ENCODE data around the gene PRPF8.

DNA sequence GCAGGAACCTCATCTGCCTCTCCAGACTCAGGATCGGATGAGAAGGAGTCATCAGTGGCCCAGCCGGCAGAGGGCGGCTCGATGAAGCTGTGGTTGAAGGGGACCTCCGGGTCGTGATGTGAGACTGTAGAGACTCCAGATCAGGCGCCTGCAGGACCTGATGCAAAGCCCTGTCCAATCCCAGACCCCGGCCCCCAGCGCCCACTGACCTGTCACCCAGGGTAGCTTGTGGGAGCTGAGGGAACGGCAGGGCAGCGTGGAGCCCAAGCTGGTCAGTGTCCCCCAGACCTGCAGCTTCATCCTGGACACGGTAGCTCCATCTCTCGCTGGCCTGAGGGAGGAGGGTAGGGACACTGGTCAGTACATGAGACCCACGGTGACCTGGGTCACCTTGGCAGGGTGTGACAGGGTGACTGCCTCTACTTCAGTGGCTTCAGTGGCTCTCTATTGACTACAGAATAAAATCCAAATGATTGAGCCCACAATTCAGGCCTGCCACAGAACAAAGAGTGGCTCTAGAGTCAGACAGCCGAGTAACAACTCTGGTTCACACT lies 47.9 kb downstream of the PRPF8 start:
- TF ChIP-seq TARDBP (IDR thresholded peaks at IDR 0.05; ENCODE audit: borderline replicate concordance): no peak
- no peak for TF ChIP-seq CHD4 (IDR thresholded peaks at IDR 0.05)
- TF ChIP-seq MEF2A (IDR thresholded peaks at IDR 0.05; ENCODE audit: insufficient read depth, low read depth, low read length): no peak
- no peak for TF ChIP-seq NR2F1 (conservative IDR thresholded peaks at IDR 0.05)
- TF ChIP-seq, protein P1, sequence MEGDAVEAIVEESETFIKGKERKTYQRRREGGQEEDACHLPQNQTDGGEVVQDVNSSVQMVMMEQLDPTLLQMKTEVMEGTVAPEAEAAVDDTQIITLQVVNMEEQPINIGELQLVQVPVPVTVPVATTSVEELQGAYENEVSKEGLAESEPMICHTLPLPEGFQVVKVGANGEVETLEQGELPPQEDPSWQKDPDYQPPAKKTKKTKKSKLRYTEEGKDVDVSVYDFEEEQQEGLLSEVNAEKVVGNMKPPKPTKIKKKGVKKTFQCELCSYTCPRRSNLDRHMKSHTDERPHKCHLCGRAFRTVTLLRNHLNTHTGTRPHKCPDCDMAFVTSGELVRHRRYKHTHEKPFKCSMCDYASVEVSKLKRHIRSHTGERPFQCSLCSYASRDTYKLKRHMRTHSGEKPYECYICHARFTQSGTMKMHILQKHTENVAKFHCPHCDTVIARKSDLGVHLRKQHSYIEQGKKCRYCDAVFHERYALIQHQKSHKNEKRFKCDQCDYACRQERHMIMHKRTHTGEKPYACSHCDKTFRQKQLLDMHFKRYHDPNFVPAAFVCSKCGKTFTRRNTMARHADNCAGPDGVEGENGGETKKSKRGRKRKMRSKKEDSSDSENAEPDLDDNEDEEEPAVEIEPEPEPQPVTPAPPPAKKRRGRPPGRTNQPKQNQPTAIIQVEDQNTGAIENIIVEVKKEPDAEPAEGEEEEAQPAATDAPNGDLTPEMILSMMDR (IDR thresholded peaks at IDR 0.05 in 2 of 3, conservative IDR thresholded peaks at IDR 0.05 in 1 of 3; ENCODE audit: control insufficient read depth in 2 of 3, extremely low read depth in 1 of 3, insufficient read depth in 1 of 3, low read depth in 3 of 3, low read length in 3 of 3): no peak
- TF ChIP-seq ETV6 (conservative IDR thresholded peaks at IDR 0.05 in 1 of 2, IDR thresholded peaks at IDR 0.05 in 1 of 2; ENCODE audit: borderline replicate concordance in 1 of 2, low read depth in 1 of 2): no peak
- TF ChIP-seq EGR1 (IDR thresholded peaks at IDR 0.05; ENCODE audit: borderline replicate concordance in 1 of 2, low read depth in 2 of 2, low read length in 2 of 2): no peak
- TF ChIP-seq, protein P2, sequence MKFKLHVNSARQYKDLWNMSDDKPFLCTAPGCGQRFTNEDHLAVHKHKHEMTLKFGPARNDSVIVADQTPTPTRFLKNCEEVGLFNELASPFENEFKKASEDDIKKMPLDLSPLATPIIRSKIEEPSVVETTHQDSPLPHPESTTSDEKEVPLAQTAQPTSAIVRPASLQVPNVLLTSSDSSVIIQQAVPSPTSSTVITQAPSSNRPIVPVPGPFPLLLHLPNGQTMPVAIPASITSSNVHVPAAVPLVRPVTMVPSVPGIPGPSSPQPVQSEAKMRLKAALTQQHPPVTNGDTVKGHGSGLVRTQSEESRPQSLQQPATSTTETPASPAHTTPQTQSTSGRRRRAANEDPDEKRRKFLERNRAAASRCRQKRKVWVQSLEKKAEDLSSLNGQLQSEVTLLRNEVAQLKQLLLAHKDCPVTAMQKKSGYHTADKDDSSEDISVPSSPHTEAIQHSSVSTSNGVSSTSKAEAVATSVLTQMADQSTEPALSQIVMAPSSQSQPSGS (IDR thresholded peaks at IDR 0.05; ENCODE audit: low read length): no peak
